ENCODE measurements around the gene SRSF2. TPM values are rescaled to one million over a fixed set of nuclear protein-coding genes. Genes with fewer than 3 reads are reported as not detected.
A peak's percentile ranks its signal among the peaks of the same experiment; 100 is the strongest.

SRSF2 gene, protein sequence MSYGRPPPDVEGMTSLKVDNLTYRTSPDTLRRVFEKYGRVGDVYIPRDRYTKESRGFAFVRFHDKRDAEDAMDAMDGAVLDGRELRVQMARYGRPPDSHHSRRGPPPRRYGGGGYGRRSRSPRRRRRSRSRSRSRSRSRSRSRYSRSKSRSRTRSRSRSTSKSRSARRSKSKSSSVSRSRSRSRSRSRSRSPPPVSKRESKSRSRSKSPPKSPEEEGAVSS
- total RNA-seq (100 to 1,000 TPM in 2 of 4 donors, 10 to 100 TPM in 2; 57.9 to 128 (median 90.6) TPM), polyA plus RNA-seq (100 to 1,000 TPM in 2 of 3 donors, 10 to 100 TPM in 1; 81.9 to 135 (median 118) TPM)
- long read RNA-seq, donor 1, transcript SRSF2-202 (3 exons, 1,927 nt) = major isoform, 32 of 55 reads
- long read RNA-seq, donor 1, partial matches to known transcripts = 7 of 55 reads
- long read RNA-seq, donor 1, other reads (novel, unspliced or antisense) = 7 of 55 reads
- long read RNA-seq, donor 2, transcript SRSF2-208 (4 exons, 1,359 nt) = minor isoform, 7 of 148 reads
- long read RNA-seq, donor 2, transcript SRSF2-202 (3 exons, 1,927 nt) = major isoform, 89 of 148 reads
- long read RNA-seq, donor 2, transcript SRSF2-203 (2 exons, 2,885 nt) = minor isoform, 9 of 148 reads
- long read RNA-seq, donor 2, transcript SRSF2-204 (5 exons, 1,357 nt) = minor isoform, 8 of 148 reads
- long read RNA-seq, donor 2, partial matches to known transcripts = 30 of 148 reads
- long read RNA-seq, donor 2, other reads (novel, unspliced or antisense) = 5 of 148 reads

DNA sequence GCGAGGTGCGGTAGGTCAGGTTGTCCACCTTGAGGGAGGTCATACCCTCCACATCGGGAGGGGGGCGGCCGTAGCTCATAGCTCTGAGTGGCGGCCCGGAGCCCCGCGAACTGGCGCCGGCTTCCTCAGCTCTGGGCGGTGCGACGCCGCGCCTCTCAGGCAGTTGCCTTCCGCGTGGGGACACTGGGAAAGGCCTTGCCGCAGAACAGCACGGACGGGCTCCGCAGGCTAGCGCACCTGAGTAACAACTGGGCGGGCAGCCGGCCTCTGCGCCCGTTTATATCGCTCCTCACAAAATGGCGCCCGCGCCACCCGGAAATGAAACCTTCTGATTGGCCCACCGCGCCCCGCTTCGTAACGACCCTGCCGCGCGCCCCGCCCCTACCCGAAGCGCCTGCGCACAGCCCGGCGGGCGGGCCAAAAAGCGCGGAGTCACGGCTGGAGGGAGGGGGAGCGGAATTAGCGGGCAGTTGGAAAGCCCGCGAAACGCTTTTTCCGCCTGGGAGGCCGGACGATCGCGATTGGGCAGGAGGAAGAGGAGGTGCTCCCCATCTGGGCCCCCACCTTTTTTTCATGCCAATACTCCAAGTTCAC is at the start of gene SRSF2:
Gene SRSF2 (minus strand): TSS at position 250 of the 594 bp plus-strand sequence. CDS start 171 bp downstream, at position 79.
- Histone ChIP-seq H3K4me1 (peaks cover 59% of the 10 kb centered on the region), H3K36me3 (ENCODE audit: insufficient read depth in 1 of 2, low read depth in 1 of 2) (peaks cover 0 to 54% of the 10 kb centered on the region in 2 donors)

DNA sequence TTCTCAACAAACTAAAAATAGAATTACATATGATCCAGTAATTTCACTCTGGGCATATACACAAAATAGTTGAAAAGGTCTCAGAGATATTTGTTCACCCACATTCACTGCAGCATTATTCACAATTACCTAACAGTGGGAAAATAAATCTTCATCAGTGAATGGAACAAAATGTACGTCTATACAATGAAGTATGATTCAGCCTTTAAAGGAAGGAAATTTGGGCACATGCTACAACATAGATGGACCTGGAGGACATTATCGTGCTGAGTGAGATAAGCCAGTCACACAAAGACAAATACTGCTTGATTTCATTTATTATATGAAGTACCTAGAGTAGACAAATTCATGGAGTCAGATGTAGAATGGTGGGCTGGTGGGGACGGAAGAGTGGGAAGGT is 47.8 kb upstream of the SRSF2 start:
- DNase-seq (no peak), ATAC-seq (no peak)
- Histone ChIP-seq H3K4me3 (no peak overlapping the region), H3K27ac (no peak overlapping the region), H3K4me1 (peaks cover 3% of the 10 kb centered on the region), H3K9me3 (no peaks in the 10 kb centered on the region), H3K36me3 (ENCODE audit: insufficient read depth in 1 of 2, low read depth in 1 of 2) (peaks cover 2 to 50% of the 10 kb centered on the region in 2 donors), H3K27me3 (ENCODE audit: insufficient read depth in 3 of 3, low read length in 2 of 3) (no peaks in the 10 kb centered on the region)
- 82 to 90% (median 87%) methylated on average over 3 of the region's 3 CpGs for WGBS, 3 donors
- intact Hi-C loops (cut with DNase I) = no loop called here
- TF ChIP-seq, protein P1, sequence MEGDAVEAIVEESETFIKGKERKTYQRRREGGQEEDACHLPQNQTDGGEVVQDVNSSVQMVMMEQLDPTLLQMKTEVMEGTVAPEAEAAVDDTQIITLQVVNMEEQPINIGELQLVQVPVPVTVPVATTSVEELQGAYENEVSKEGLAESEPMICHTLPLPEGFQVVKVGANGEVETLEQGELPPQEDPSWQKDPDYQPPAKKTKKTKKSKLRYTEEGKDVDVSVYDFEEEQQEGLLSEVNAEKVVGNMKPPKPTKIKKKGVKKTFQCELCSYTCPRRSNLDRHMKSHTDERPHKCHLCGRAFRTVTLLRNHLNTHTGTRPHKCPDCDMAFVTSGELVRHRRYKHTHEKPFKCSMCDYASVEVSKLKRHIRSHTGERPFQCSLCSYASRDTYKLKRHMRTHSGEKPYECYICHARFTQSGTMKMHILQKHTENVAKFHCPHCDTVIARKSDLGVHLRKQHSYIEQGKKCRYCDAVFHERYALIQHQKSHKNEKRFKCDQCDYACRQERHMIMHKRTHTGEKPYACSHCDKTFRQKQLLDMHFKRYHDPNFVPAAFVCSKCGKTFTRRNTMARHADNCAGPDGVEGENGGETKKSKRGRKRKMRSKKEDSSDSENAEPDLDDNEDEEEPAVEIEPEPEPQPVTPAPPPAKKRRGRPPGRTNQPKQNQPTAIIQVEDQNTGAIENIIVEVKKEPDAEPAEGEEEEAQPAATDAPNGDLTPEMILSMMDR (IDR thresholded peaks at IDR 0.05) = no peak

More for the DNA sequence above, at the start of gene SRSF2:
- no peaks in the 10 kb centered on the region for H3K9me3 ChIP-seq
- H3K4me3 ChIP-seq = peak within 1 kb of the TSS; percentile 72
- H3K27ac ChIP-seq = peak within 1 kb of the TSS; percentile 89
- no peaks in the 10 kb centered on the region for H3K27me3 ChIP-seq (ENCODE audit: insufficient read depth in 3 of 3, low read length in 2 of 3)
- 0 to 1% (median 0%) methylated on average over 44 to 60 of the region's 60 CpGs for WGBS, 3 donors
- TF ChIP-seq, protein P1 (IDR thresholded peaks at IDR 0.05) = no peak
- DNase-seq (peak; percentile 98 to 99), ATAC-seq (peak; percentile 84 to 90 (median 86))
- intact Hi-C loops (cut with DNase I) = no loop called here

DNA sequence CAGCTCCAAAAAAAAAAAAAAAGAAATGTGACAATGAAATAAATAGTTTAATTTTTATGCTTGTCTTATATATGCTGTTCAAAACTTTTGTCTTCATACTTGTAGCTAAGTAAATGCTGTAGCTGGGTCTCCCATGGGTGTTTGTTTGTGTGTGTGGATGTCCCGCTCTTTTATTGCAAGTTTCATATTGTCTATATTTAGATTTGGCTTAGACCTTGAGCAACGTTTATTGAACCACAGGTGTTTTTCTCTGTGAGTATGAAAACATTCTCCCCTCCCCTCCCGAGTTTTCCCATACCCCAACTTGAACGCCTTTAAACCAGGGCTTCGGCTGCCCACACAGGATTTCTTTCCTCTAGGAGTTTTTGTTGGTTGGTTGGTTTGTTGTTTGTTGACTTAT is 46.0 kb upstream of the SRSF2 start:
- no peak for DNase-seq
- no peak overlapping the region for H3K27ac ChIP-seq
- H3K36me3 ChIP-seq (ENCODE audit: insufficient read depth in 1 of 2, low read depth in 1 of 2) = peaks cover 4 to 68% of the 10 kb centered on the region in 2 donors
- TF ChIP-seq, protein P1 (IDR thresholded peaks at IDR 0.05) = no peak
- intact Hi-C loops (cut with DNase I) = no loop called here
- ATAC-seq = no peak
- WGBS, 3 donors = 65 to 67% (median 66%) methylated on average over 5 of the region's 5 CpGs
- H3K9me3 ChIP-seq = no peaks in the 10 kb centered on the region
- peaks cover 3% of the 10 kb centered on the region for H3K4me1 ChIP-seq
- H3K27me3 ChIP-seq (ENCODE audit: insufficient read depth in 3 of 3, low read length in 2 of 3) = no peaks in the 10 kb centered on the region
- no peak overlapping the region for H3K4me3 ChIP-seq

DNA sequence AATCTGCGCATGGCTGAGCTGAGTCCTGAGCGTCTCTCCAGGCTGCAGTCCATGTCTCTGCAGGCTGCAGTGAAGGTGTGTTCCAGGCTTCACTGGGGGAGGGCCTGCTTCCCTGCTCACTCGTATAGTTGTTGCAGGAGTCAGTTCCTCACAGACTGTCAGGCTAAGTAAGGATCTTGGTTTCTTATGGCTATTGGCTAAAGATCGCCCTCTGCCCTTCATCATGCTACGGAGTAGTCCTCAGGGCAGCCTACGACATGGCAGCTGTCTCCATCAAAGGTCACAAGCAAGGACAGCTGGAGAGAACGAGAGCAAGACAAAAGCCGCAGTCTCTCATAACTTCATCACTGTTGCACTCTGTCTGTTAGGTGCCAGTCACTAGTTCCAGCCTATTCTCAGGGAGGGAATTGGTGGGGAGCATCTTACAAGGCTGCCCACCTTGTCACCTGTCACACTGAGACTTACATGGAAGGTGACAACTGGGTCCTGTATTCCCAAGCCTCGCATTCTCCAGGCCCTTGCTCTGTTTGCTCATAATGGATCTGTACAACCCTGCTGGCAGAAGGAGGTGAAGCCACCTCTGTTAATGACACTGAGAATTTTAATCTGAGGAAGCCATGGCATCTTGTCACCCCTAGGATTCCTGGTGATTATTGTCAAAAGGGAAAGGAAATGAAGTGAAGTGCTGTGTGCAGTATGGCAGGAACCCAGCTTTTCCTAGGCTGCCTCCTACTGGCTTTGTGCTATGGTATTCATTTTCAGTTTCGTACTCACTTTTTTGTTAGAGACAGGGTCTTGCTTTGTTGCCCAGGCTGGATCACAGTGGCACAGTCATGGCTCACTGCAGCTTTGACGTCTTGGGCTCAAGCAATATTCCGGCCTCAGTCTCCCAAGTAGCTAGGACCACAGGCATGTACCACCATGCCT is 44.2 kb upstream of the SRSF2 start:
- H3K4me3 ChIP-seq = no peak overlapping the region
- no peaks in the 10 kb centered on the region for H3K27me3 ChIP-seq (ENCODE audit: insufficient read depth in 3 of 3, low read length in 2 of 3)
- no peak for DNase-seq
- WGBS, 3 donors = 71 to 81% (median 73%) methylated on average over 12 of the region's 12 CpGs
- intact Hi-C loops (cut with DNase I) = no loop called here
- H3K9me3 ChIP-seq = no peaks in the 10 kb centered on the region
- no peaks in the 10 kb centered on the region for H3K4me1 ChIP-seq
- H3K27ac ChIP-seq = no peak overlapping the region
- peak; percentile 31 to 49 (median 44) for ATAC-seq
- TF ChIP-seq, protein P1 (IDR thresholded peaks at IDR 0.05) = no peak
- H3K36me3 ChIP-seq (ENCODE audit: insufficient read depth in 1 of 2, low read depth in 1 of 2) = peaks cover 7 to 82% of the 10 kb centered on the region in 2 donors
